HG03045 (cell line): ENCODE data around the gene PARN.
"Not testable (repeated sequence)": the region's sequence is repeated elsewhere in the genome, so short reads cannot be mapped to it uniquely, and the experiment has no call there.

Experiments
- ATAC-seq: cut with Tn5 transposase; IDR thresholded peaks from one replicate; pipeline ENCODE4 v1.9.1; 2021; ENCODE audit warnings: mild to moderate bottlenecking, moderate library complexity; ENCODE audit not compliant: unreplicated experiment

PARN gene

GRCh38 chr16:14632693-14633569, 2.9 kb upstream of the PARN start, which contains the start of gene BFAR:
Gene BFAR (plus strand): TSS chr16:14632951. CDS start chr16:14644347, 11,396 bp downstream.
- ATAC-seq, result peak; percentile 80

GRCh38 chr16:14630620-14631330, 715 bp upstream of the PARN start:
- not testable (repeated sequence) for ATAC-seq

DNA sequence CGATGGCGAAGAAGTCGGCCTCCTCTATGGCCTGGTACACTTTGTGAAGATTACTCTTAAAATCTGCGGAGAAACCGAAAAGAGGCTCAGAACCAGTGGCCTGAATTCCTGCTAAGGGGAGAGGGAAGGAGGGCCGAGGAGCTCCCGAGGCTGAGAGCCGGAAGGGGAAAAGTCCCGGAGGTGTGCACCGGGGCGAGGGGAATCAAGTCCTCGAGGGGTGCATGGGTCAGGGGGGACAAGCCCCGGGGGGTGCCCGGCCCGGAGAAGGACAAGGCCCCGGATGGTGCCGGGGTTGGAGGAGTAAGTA, 495 bp downstream of the PARN start:
- ATAC-seq, result no peak

DNA sequence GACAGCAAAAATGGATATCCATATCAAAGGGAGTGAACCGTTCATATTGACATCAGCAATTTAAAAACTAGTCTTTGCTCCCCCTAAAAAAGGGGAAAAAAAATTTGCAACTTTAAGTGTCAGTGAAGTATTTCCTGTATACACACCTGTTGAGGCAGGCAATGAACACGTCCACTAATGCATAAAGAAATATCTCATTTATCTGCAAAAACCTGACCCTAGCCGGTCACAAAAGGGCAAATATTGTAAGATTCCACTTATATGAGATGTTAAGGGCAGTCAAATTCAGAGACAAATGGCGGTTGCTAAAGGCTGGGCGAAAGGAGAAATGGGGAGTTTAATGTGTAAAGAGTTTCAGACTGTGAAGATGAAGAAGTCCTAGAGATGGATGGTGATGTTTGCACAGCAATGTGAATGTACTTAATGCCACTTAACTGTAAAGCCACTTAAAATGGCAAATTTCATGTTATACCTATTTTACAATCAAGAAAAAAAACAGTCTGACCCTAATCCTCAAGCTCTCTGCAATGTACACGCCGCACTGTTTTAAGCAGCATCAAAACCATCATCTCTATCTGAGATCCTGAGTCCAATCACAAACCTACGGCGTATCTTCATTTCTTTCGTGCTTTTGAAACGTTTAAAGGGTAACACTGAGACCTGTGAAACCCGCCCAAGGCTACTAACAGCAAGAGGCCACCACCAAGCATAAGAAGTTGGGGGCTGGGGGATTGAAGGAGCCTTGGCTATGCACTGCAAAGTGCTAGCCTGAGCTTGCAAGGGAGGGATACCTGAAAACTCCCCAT, 1.1 kb downstream of the PARN start:
- ATAC-seq, result no peak

DNA sequence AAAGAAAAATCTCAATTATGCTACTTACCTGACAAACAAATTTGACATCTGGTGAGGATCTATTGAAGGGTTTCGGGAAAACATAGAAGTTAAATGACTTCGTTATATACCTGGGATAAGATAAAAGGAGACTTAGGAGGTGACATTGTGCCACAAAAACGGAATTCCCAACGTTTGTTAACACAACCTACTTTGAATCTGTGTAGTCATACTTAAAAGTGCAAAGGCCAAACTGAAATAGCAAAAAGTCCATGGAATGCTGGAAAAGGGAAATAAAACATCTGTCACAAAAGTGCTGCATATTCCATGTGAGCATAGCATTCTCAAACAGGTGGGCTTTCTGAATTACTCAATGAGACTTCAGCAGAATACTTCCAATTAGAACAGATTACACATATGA, 3.0 kb downstream of the PARN start:
- ATAC-seq, result no peak

- no peak for ATAC-seq
Measured at GRCh38 chr16:14618566-14618965, 11.5 kb downstream of the PARN start.

DNA sequence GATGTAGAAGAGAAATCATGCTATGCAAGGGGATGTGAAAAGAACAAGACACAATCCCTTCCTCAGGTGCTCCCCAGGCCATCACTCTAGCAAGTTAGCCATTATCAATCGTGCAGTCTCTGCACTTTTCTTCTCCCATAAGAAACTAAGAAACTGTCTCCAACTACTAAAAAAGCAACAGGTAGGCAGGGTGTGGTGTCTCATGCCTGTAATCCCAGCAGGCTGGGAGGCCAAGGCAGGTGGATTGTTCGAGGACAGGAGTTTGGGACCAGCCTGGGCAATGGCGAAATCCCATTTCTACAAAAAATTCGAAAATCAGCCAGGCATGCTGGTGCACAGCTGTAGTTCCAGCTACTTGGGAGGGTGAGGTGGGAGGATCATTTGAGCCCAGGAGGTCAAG, 13.8 kb downstream of the PARN start:
- no peak for ATAC-seq

DNA sequence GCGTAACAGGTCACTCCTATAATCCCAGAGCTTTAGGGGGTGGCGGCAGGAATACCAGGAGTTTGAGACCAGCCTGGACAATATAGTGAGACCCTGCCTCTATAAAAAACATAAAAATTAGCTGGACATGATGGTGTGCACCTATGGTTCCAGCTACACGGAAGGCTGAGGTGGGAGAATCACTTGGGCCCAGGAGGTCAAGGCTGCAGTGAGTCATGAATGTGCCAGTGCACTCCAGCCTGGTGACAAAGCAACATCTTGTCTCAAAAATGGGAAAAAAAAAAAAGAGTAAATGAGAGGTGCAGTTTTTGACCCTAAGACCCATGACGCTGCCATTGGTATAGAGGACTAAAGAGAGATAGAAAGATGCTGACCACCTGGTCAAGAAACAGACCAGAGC, 16.1 kb downstream of the PARN start:
- ATAC-seq, result no peak

GRCh38 chr16:14611660-14612059, 18.4 kb downstream of the PARN start:
- no peak for ATAC-seq

DNA sequence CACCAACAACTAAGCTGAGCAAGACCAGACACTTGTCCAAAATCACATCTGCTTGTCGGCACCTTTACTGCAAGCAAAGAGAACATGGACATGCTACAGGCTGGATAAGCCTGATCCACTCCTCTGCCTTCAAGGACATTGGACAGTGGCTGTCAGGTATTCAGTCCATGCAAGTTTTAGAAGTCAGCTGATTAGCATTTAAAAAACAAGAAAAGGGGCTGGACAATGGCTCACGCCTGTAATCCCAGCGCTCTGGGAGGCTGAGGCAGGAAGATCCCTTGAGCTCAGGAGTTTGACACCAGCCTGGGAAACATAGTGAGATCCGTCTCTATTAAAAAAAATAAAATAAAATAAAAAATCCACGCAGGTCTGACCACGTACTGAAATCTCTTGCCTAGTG, 20.3 kb downstream of the PARN start:
- ATAC-seq, result no peak

GRCh38 chr16:14608604-14609003, 21.5 kb downstream of the PARN start:
- no peak for ATAC-seq

- ATAC-seq, result no peak
Measured at GRCh38 chr16:14608111-14608566, 21.9 kb downstream of the PARN start.

DNA sequence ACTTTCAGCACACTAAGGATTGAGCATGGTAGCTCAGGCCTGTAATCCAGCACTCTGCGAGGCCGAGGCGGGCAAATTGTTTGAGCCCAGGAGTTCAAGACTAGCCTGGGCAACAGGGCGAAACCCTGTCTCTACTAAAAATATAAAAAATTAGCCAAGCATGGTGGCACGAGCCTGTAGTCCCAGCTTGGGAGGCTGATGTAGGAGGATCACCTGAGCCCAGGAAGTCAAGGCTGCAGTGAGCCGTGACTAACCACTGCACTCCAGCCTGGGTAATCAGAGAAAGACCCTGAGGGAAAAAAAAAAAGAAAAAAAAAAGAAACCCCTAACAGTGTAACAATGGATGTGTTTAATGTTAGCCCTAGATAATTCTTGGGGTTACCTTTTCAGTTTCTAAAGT, 24.0 kb downstream of the PARN start:
- ATAC-seq, result no peak

DNA sequence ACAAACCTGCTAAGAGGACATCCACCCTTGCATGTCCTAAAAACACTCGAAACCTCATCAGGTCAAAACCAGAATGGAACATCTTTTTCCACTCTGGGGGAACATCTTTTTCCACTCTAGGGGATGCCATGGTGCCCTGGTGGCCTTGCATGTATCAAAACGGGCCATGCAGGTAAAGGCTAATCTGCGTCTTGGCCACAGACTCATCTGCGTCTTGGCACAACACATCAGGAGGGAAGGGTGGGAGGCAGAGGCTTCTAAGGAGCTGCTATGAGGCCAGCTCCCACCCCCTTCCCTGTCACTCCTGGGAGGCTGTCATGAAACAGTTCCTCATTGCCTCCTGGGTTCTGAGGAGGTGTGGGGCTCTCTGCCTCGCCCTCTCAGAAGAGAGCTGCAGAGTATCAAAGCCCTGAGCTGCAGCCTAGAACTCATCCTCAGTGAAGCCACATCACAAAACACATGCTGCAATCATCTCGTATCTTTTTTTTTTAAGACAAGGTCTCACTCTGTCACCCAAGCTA, 27.6 kb downstream of the PARN start:
- no peak for ATAC-seq

DNA sequence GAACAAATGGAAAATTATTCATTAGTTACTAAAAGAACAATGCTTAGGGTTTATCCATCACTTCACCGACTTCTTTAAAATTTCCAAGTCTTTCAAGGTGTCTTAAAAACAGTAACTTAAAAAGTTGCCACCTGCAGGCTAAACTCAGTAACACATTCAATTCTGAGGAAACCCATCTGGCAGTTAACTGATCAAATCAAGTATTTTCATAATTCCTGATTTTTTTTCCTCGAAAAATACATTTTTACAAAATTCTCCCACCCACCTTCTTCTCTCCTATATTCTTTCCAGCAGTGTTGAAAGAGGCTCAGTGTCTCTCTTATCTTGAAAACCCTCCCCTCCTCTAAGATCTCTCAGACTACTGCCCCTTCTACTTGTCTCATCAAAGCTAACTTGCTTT, 29.9 kb downstream of the PARN start:
- ATAC-seq, result no peak

- no peak for ATAC-seq
Measured at GRCh38 chr16:14586637-14587305, 43.3 kb downstream of the PARN start.

- no peak for ATAC-seq
Measured at GRCh38 chr16:14585287-14585686, 44.8 kb downstream of the PARN start.

- not testable (repeated sequence) for ATAC-seq
Measured at GRCh38 chr16:14580926-14581325, 49.1 kb downstream of the PARN start.

GRCh38 chr16:14579266-14579665, 50.8 kb downstream of the PARN start:
- no peak for ATAC-seq

- no peak for ATAC-seq
Measured at GRCh38 chr16:14576532-14576931, 53.5 kb downstream of the PARN start.

- no peak for ATAC-seq
Measured at GRCh38 chr16:14576069-14576468, 54.0 kb downstream of the PARN start.
